ENCODE results near the gene PLD3.

Gene PLD3, protein sequence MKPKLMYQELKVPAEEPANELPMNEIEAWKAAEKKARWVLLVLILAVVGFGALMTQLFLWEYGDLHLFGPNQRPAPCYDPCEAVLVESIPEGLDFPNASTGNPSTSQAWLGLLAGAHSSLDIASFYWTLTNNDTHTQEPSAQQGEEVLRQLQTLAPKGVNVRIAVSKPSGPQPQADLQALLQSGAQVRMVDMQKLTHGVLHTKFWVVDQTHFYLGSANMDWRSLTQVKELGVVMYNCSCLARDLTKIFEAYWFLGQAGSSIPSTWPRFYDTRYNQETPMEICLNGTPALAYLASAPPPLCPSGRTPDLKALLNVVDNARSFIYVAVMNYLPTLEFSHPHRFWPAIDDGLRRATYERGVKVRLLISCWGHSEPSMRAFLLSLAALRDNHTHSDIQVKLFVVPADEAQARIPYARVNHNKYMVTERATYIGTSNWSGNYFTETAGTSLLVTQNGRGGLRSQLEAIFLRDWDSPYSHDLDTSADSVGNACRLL

DNA sequence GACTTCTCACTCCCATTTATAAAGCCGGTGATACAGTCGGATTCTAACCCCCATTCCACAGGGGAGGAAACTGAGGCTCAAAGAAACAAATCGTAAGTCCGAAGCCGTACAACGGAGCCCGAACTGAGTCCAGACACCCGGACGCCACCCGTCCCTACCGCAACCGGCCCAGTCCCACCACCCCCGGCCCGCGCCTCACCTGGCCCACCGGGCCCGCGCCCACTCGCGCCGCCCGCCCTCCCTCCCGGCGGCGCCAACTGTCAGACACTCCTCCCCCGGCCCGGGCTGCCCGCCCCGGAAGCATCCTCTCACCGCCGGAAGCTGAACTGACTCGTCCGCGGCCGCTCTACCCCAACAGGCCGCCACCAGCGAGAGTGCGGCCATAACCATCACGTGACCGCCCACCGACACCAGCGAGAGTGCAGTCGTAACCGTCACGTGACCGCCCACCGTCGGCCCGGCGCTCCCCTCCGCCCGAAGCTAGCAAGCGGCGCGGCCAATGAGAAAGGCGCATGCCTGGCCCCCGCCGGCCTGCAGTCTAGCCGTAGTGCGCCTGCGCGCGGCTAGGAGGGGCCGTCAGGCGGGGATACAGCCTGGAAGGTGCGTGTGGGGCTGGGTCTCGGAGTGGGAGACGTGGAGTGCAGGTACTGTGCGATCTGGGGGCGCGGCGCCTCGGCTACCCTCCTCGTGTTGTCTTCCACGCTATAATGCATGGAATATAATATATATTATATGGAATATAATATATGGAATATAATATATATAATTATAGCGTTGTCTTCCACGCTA, at the start of gene PLD3, which contains the start of gene C19orf47:
Gene PLD3 (plus strand): TSS at position 571 of the 789 bp plus-strand sequence. CDS start 17,789 bp downstream, outside the sequence.
Gene C19orf47 (minus strand): TSS at position 273 of the 789 bp plus-strand sequence. CDS start 6,540 bp downstream, outside the sequence.
- peak; percentile 97 to 99 (median 97) for DNase-seq (ENCODE audit: low read depth in 3 of 3)

DNA sequence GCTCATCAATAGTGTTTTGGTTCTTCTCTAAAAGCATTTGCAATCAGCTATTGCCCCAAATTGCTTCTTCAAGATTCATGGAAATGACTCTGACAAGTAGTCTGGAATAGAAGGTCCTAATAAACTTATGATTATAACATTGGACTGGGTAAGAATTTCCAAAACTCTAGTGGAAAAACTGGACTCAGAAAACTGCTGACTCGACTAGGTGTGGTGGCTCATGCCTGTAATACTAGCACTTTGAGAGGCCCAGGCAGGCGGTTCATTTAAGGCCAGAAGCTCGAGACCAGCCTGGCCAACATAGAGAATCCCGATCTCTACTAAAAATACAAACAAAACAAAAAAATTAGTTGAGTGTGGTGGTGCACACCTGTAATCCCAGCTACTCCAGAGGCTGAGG, 47.8 kb upstream of the PLD3 start:
- no peak for DNase-seq (ENCODE audit: low read depth in 3 of 3)

DNA sequence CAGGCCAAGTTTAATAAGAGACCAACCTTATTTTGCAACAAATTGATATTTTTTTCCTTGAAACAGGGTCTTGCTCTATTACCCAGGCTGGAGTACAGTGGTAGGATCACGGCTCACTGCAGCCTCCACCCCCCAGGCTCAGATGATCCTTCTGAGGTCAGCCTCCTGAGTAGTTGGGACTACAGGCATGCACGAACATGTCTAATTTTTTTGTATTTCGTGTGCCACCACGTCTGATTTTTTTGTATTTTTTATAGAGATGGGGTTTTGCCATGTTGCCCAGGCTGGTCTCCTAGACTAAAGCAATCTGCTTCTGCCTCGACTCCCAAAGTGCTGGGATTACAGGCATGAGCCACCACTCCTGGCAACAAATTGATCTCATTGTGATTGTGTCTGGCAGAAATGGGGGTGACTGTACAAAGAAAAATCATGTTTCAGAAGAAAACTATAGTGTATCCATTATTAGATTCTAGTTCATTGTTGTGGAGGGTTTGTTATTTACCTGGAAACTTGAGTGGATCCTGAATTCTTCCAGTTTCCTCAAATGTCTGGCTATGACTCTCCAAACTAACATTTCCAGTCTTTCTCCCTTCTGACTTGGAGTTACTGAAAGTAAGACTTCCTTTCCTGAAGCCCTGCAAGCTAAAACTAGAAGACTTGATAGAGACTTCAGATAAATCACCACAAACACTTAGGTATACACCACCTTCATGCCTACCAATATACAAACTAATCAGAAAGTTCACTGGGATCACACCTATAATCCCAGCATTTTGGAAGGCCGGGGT, 46.1 kb upstream of the PLD3 start:
- no peak for DNase-seq (ENCODE audit: low read depth in 3 of 3)

DNA sequence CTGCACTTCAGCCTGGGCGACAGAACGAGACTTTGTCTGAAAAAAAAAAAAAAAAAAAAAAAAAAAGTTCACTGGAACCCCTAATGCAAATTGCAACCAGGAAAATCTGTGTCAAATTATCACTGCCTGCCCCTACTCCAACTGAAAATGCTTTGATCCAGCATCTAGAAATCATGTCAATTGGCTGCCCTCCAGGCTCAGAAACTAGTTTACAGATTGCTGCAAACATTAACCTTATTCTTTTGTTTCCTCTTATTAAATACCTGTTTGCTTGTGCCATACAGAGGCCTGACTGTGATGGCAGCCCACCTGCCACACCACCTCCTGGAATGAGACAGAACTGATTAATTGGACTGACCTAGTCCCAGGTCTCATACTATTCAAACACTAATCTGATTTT, 44.7 kb upstream of the PLD3 start:
- no peak for DNase-seq (ENCODE audit: low read depth in 3 of 3)

DNA sequence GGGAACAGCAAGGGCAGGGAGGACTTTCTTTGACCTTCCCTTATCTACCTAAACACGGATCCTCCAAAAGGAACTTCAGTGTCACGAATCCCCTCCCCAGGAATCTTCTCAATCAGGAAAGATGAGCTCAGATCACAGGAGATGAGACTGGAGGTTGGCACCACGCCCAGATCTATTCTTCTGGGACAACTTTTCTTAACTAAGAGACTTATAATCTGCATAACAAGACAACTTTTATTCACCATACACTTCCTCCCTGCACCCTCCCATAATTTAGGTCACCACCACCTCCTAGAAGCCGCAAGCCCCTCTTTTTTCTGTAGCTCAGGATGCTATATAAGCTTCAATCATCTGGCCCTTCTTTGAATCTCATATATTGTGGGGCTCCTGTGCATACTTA, 44.2 kb upstream of the PLD3 start:
- no peak for DNase-seq (ENCODE audit: low read depth in 3 of 3)

DNA sequence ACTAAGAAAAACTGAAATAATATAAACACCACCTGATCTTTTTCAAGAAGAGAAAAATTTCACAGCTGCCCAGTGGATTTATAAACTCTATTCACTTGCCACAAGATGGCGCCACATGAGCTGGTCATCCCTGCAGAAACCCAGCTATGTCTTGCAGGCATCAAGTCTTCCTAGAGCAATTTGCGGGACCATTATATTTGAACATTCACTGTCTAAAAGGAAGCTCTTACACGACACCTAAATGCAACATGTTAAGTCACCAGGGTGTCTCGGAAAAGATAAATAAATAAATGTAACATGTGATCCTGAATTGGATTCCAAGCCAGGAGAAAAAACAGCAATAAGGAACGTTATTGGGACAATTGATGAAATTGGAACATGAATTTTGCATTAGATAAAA, 43.1 kb upstream of the PLD3 start:
- peak; percentile 47 to 70 (median 60) for DNase-seq (ENCODE audit: low read depth in 3 of 3)

DNA sequence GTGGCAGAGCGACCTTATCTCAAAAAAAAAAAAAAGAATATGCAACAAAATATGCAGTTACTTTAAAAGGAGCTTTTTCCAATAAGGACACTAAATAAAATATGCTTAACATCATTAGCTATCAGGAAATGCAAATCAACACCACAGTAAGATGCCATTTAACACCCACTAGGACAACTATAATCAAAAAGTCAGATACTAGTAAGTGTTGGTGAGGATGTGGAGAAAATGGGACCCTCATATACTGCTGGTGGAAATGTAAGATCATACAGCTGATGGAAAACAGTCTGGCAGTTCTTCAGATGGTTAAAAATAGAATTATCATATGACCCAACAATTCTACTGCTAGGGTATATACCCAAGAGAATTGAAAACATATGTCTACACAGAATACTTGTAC, 38.8 kb upstream of the PLD3 start:
- DNase-seq (ENCODE audit: low read depth in 3 of 3): no peak

DNA sequence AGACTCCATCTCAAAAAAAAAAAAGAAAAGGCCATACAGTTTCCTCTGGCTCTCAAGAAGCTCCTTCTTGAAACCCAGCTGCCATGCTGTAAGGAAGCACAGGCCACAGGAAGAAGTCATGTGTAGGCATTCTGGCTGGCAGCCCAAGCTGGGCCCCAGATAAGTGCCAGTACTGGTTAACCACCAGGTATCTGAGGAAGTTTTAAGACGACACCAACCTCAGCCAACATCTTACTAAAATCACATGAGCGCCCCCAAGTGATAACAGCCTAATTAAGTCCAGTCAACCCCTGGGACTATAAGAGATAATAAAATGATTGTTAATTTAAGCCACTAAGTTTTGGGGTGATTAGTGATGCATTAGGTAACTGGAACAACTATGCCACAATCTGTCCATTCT, 36.0 kb upstream of the PLD3 start:
- no peak for DNase-seq (ENCODE audit: low read depth in 3 of 3)

DNA sequence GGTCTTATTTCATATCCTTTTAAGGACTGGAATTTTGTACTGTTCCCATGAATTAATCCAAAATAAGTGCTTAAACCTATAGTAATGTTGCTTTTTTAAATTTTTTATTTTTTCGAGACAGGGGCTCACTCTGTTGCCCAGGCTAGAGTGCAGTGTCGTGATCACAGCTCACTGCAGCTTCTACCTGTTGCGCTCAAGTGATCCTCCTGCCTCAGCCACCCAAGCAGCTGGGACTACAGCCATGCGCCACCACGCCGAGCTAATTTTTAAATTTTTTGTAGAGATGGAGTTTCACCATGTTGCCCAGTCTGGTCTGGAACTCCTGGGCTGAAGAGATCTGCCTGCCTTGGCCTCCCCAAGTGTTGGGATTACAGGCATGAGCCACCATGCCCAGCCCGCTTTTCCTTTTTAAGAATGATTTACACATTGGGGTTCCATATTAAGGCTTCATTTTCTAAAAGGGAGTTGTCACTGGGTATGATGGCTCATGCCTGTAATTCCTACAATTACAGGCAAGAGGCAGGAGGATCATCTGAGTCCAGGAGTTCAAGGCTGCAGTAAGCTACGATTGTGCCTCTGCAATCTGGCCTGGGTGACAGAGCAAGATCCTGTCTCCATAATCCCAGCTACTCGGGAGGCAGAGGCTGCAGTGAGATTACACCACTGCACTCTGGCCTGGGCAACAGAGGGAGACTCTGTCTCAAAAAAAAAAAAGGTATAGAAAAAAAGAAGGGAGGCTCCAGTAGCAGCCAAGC, 35.1 kb upstream of the PLD3 start:
- no peak for DNase-seq (ENCODE audit: low read depth in 3 of 3)

DNA sequence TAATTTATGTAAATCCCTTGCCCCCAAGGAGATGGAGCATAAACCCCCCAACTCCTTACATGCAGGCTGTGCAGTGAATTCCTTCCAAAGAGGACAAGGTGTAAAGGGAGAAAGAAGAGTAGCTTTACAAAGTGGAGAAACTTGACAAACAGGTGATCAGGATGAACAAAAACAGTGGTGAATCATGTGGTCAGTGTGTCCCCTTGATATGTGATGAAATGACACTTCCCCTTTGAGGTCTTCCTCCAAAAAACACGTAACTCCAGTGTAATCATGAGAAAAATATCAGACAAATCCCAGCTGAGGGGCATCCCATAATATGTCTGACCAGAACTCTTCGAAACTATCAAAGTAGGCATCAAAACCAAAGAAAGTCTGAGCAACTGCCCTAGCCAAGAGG, 33.8 kb upstream of the PLD3 start:
- no peak for DNase-seq (ENCODE audit: low read depth in 3 of 3)

DNA sequence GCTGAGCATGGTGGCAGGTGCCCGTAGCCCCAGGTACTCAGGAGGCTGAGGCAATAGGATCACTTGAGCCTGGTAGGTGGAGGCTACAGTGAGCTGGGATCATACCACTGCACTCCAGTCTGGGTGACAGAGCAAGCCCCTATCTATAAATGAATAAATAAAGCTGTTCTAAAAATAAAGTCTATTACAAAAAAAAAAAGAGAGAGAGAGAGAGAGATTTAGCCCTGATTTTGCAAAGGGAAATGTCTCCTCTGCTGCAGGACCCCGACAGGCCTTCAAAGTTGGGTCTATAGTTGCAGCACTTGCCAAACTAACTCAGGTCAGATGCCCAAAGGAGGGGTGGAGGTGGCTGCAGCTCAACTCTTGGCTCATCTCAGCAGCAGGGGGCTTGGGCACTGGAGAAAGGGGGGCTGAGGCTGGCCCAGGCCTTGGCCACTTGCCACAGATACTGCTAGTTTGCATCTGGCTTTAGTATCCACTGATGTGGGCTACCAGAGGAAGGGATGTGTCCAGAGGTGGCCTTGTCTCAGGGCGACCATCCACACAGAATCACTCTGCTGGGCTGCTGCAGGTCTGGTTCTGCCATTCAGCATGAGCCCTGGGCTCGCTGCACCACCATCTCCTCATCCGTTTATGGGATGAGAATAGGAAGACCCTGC, 32.6 kb upstream of the PLD3 start:
- DNase-seq (ENCODE audit: low read depth in 3 of 3): no peak

DNA sequence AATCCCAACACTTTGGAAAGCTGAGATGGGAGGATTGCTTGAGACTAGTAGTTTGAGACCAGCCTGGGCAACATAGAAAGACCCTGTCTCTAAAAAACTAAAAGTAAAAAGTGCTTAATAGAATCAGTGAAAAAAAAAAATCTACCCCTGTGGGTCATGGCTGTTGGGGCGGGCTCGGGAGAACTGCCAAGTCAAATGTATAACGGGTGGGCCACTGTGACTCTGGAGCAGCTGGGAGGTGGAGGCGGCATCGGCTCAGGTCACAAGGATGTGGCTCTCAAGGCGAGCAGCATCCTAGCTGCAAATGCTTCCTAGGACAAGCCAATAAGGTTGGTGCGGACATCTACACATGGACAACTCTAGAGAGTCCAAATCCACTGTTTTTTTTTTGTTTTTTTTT, 31.2 kb upstream of the PLD3 start:
- DNase-seq (ENCODE audit: low read depth in 3 of 3): no peak

DNA sequence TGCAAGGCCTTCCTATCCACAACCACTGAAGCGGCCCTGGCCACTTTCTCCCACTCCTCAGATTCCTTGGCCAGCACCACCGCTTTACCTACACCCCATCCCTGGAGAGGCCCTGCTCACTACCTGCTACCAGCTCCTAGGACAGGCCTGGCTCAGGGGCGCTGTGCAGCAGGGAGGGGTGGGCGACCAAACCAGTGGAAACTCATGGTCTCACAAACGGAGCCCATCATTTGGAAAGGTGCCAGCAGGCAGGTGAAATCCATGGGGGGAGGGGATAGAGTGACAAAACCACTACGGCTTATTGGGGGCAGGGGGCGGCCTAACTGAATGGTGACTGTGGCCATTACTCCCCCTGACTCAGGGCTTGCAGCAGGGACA, 27.9 kb upstream of the PLD3 start:
- no peak for DNase-seq (ENCODE audit: low read depth in 3 of 3)

DNA sequence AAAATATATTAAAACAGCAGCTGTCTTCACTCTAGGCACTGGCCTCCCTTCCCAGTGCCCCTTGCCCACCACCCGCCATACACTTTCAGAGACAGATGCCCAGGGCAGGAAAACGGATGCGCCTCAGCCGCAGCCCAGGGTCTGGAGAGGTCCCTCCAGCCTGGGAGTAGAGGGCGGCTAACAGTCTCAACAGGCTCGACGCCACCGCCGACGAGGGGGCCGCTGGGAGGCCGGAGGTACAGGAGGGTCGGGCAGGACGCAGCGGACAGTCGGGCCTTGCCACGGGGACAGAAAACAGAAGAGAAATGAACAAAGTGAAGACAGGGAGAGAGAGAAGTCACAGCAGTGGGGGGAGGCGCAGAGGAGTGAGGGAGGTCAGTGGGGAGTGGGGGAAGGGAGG, 27.4 kb upstream of the PLD3 start:
- DNase-seq (ENCODE audit: low read depth in 3 of 3): no peak

DNA sequence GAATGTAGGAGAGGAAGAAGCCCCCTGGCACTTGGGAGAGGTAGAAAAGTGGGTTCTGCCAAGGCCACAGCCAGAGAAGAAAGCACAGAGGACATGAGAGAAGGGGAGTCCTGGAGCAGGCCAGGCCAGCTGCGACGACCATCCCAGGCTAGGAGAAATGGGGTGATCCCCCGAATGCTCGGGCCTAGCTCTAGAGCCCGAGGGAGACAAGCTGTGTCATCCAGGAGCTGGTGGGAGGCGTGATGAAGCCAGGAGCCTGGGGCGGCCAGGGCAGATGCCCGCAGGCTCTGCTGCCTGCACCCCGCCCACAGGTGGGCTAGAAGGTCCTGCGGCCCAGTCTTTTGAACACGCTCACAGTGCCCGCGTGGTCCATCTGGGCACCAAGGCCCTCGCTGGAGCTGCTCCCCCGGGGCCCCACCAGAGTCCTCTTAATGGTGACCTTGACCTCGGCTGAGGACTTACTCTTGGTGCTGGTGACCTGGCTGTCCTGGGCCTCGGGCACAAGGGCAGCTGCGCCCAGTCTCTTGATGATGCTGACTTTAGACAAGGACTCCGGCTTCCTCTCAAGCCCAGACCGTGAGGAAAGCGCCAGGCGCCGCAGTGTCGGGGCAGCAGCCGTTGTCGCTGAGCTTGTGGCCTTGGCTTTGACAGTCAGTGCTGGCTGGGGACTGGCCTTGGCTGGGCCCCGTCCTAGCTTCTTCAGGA, 26.8 kb upstream of the PLD3 start:
- DNase-seq (ENCODE audit: low read depth in 3 of 3): no peak

DNA sequence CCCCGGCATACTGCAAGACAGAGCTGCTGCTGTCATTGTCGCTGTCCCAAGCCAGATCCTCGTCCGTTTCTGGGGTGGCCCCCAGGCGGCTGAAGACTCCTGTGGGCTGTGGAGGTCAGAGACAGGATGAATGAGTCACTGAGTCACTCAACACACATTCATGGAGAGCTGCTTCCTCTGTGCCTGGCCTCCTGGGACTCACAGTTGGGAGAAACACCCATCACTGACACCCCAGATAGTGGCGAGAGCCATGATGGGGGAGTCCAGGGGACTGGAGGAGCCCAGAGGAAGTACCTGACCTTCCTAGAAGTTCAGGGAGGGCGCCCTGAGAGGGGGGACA, 26.3 kb upstream of the PLD3 start:
- no peak for DNase-seq (ENCODE audit: low read depth in 3 of 3)

DNA sequence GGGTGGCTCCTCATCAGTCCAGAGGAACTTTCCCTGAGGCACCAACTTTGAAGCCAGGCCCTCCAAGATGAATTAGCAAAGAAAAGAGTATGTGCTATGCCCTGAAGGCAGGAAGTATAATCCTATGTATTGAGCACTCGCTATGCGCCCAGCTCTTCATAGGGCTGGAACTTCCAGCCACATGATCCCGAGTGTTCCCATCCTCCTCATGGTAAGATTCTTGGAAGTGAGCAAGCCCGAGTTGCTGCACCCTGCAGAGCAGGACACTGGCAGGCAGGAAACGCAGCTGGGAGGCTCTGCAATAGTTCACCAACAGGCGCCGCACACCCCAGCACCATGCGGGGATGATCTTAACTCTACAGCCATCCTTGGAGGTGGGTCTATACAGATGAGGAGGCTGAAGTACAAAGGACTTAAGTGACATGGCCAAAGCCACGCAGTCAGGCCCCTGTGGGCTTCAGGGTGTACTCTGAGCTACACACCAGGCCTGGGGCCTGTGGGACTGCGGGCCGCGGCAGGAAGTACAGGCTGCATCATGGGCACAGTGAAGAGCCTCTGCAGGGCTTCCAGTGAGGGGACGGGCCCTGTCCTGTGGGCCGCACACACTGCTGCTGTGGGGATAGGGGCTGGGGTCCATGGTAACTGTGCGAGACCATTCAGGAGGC, 25.4 kb upstream of the PLD3 start:
- DNase-seq (ENCODE audit: low read depth in 3 of 3): no peak

DNA sequence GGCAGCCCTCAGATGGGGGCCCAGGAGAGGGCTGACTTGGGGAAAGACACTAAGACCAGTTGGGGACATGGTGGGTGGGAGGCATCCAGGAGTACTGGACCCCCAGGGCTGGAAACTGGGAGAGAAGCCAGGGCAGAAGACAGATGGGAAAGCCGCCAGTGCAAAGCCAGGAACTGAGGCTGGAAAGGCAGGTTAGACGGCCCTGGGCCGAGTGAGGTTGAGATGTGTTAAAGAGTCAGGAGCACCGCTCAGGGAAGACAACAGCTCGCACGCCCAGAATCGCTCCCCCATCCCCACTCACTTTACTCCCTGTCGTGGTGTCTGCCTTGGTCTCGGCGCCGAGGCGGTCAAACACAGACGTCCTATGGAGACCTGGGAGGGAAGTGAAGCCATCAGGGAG, 24.8 kb upstream of the PLD3 start:
- DNase-seq (ENCODE audit: low read depth in 3 of 3): no peak

DNA sequence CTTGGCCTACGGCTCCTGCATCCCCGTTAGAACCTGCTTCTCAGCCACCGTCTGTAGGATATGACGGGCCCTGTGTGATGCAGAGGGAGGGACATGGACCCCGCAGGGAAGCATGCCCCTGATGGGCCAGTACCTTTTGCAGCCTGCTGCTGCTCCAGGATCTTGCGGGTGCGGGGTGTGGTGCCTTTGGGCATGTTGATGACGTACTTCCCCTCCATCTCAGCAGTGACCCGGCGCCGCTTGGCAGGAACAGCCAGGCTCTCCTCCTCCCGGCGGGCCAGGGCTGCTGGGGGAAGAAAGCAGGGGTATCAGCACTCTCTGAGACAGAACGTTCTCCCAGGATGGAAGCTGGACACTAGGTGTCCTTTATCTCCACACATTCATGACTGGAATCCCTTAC, 22.3 kb upstream of the PLD3 start:
- DNase-seq (ENCODE audit: low read depth in 3 of 3): no peak

DNA sequence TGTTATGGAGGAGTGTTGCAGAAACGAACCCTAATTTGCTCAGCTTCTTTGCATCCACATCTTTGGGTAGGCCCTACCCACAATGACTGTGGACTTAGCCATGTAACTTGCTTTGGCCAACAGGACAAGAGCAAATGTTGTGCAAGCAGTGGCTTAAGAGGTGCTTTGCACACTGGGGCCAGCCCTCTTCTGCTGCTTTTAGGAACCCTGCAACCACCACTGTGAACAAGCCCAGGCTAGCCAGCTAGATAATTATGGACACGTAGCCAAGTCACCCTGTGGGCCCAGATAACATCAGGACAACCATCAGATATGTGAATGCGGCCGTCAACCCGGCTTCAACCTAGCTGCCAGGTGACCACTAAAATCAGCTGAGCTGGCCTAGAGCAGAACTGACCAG, 17.4 kb upstream of the PLD3 start:
- no peak for DNase-seq (ENCODE audit: low read depth in 3 of 3)

Measured in stimulated activated CD4-positive, alpha-beta T cell treated with anti-CD3 and anti-CD28 coated beads, TNF-alpha, amount 100 ng/mL, for 24 hours (primary cell).